GM12892 (cell line): Measurements from ENCODE around the gene TXNDC16.

Source experiments
- DNase-seq: peaks from one replicate; pipeline ENCODE4 v3.0.0; 2011; ENCODE audit not compliant: insufficient read length
- FAIRE-seq: peaks from 2 replicates; lab custom pipeline; 2011; peaks lifted over from hg19 to GRCh38; lab: Jason Lieb, UNC
- POLR2A ChIP-seq: IDR thresholded peaks from 2 replicates; pipeline ENCODE4 v1.6.1; 2011; ENCODE audit warnings: low read depth, low read length, control low read depth
- POLR2AphosphoS5 ChIP-seq: IDR thresholded peaks from 2 replicates; pipeline ENCODE4 v1.6.1; 2011; ENCODE audit warnings: low read depth, low read length, control low read depth
- TAF1 ChIP-seq: IDR thresholded peaks from 2 replicates; pipeline ENCODE4 v1.6.1; 2011; ENCODE audit warnings: low read depth, mild to moderate bottlenecking, control low read depth, low read length, borderline replicate concordance

The TXNDC16 gene

DNA sequence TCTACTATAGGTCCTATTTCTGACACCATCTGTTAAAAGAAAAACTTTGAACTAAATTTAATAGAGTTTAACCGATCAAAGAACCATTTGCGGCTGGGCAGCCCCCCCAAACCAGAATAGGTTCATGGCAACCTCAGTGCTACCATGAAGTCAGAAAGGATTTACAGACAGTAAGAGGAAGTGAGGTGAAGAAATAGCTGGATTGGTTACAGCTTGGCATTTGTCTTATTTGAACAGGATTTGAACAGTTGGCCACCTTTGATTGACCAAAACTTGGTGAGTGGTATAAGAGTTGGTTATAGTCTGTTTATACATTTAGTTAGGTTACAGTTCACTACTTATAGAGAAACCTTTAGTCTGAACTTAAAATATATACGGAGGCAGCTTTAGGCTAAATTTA is 88.9 kb downstream of the TXNDC16 start:
- FAIRE-seq (no peak), DNase-seq (no peak)
- TF ChIP-seq POLR2A, result no peak
- no peak for TF ChIP-seq TAF1
- no peak for TF ChIP-seq POLR2AphosphoS5

DNA sequence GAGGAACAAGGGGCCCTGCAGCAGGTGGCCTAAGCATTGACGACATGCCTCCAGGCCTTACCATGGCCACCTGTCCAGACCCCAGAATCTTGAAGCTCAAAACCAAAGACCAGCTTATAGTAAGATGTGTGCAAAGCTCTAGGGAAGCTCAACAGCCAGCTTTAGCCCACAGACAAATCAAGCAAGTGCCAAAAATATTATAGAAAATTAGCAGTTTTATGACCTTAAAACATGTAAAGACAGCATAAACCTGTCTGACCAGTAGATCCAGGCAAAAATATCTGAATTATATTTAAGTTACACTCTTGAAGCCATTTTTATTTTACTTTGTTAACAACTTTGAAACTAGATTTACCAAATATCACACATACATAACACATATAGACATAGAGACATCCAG is 90.6 kb downstream of the TXNDC16 start:
- DNase-seq, result no peak
- no peak for TF ChIP-seq TAF1
- no peak for TF ChIP-seq POLR2A
- no peak for TF ChIP-seq POLR2AphosphoS5
- FAIRE-seq, result no peak

DNA sequence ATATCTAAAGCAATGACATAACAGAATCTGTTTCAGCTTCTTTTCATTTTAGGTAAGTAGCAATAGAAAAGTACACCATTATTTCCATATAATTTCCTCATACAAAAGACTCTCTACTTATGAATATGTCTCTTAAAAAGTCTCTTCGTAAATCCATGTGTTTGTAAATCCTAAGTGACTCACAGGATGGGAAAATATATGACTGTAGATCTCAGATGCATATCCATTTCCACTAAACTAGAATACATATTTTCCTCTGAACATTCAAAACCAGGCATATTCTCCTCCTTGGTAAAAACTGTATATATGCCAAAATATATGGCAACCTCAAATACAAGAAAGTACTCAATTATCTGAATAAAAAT is 93.6 kb downstream of the TXNDC16 start:
- TF ChIP-seq POLR2AphosphoS5 (no peak), POLR2A (no peak), TAF1 (no peak)
- no peak for DNase-seq
- FAIRE-seq, result no peak

DNA sequence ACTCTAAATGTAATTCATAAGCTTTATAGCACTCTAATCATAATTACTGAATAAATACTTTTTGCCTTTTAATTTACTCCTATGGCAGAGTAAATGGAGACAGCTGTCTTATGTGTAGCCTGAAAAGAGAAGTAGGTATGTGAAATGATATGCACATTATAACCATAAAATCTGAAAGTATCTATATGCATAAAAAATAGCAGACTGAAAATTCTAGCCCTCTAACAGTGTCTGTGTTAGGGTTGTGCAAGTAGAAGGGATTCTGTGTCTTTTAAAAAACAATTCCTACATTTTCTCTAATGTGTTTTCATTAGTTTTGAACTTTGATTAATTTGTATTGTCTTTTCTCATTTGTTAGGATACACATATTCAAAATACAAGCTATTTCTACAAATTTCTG is 94.9 kb downstream of the TXNDC16 start:
- TF ChIP-seq POLR2AphosphoS5 (no peak), POLR2A (no peak), TAF1 (no peak)
- FAIRE-seq, result no peak
- no peak for DNase-seq

DNA sequence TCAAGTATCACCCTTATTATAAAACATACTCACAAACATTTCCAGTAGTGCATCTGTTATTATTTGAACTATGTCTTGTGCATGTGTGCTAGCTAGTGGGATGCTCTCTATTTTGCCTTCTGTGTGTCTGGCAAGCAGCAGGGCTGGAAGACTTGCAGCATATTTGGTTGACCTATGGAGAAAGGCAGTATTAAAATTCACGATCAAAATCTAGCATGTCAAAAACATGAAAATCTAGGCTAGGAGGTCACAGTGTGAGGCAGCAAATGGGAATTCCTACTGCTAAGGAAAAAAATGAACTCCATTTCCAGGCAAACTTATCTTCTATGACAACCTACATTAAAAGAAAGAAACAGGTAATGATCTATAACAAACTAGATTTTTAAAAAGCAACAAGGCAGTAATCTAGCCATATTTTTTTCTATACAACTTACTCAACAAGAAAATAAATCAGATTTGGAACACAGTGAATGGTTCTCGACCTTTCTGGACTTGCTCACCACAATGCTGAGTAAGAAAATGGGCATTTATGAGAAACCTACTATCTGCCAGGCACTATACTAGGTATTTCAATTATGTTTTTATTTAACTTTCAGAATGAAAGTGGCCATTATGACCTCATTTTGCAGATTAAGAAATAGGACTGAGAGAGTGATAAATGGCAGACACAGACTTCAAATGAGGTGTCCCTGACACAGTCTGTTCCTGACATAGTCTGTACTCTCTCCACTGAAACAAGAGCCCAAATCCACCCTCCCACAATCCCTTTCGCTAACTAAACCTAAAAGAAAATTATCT is 96.8 kb downstream of the TXNDC16 start:
- DNase-seq (no peak), FAIRE-seq (no peak)
- no peak for TF ChIP-seq POLR2A
- no peak for TF ChIP-seq TAF1
- TF ChIP-seq POLR2AphosphoS5, result no peak

DNA sequence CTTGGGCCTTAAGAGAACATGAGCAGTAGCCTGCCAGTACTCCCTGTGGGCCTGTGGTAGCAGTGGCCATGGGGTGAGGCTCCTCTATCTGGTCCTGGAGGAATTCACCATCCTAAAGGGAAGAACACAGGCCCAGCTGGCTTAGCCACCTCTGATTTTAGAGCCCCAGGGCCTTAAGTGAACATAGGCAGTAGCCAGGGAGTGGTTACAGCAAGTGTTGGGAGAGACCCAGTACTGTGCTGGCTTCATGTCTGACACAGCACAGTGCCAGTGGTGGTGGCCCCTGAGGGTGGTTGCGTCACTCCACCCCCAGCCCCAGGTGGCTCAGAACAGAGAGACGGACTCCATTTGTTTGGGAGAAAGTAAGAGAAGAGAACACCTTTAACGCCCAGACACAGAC is 105.1 kb downstream of the TXNDC16 start:
- FAIRE-seq, result no peak

DNA sequence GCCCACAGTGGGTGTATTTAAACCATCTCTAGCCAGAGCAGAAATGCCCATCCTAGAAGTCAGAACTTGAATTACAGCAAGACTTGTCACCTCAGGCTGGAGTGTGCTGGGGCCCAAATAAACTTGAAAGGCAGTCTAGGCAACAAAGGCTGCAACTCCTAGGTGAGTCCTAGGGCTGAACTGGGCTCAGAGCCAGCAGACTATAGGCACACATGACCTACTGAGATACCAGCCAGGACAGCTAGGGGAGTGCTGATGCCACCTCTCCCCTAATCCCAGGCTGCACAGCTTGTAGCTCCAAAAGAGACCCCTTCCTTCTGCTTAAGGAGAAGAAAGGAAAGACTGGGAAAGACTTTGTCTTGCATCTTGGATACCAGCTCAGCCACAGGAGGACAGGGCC is 106.0 kb downstream of the TXNDC16 start:
- DNase-seq (no peak), FAIRE-seq (no peak)

More for the DNA sequence above, 105.1 kb downstream of the TXNDC16 start:
- TF ChIP-seq POLR2AphosphoS5 (no peak), POLR2A (no peak), TAF1 (no peak)
- DNase-seq, result no peak

DNA sequence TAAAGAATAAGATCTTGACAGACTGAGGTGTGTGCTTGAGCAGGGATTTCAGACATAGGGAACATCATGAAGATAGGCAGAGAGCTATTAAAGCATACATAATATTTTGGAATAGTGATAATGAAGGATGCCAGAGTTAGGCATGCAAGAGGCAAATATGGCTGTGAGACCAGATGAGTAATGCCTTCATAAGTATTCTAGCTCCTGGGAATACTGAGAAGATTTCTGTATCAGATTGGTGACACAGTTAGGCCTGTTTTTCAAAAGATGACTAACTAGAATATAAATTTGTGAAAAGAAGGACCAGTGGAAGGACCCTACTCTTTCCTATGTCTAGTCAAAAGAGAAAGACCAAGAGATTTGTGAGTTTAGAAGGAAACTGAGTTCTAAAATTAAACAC is 108.8 kb downstream of the TXNDC16 start:
- FAIRE-seq (no peak), DNase-seq (no peak)
- no peak for TF ChIP-seq POLR2AphosphoS5
- TF ChIP-seq TAF1, result no peak
- no peak for TF ChIP-seq POLR2A

More for the DNA sequence above, 106.0 kb downstream of the TXNDC16 start:
- TF ChIP-seq POLR2AphosphoS5 (no peak), POLR2A (no peak), TAF1 (no peak)

DNA sequence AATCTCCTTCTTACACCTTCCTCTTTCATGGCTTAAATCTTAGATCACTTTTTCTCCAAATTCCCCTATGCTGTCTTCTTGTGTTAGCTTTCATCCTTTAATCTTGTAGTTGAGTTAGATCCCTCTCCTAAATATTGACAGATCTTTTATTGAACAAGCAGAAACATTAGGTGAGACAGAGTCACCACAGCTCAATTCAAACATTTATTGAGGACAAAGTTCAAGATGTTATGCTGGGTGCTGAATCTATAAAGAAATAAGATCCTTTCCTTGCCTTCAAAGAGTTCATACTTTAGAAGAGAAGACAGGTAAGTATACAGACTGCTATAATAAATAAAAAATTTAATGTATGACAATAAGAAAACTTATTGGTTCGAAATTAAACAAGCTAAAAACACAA is 109.7 kb downstream of the TXNDC16 start:
- TF ChIP-seq TAF1 (no peak), POLR2AphosphoS5 (no peak), POLR2A (no peak)
- no peak for FAIRE-seq
- DNase-seq, result no peak

DNA sequence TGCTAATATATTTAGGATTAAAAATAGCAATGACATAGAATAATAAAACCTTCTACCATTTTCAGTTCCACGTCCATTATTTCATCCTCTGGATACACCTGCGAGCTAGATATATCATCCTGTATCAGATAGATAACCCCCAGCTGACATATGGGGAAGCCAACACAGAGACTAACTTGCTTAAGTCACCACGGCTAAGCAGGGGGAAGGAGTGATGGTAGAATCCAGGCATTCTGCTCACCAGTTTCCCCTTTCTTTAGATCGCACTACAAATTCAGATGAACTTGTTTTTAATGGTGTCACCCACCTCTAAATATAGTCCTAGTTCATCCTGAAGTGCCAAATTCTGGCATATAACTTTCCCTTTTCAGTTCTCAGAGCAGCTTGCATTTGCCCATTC is 110.1 kb downstream of the TXNDC16 start:
- TF ChIP-seq POLR2AphosphoS5 (no peak), TAF1 (no peak), POLR2A (no peak)
- FAIRE-seq, result no peak
- no peak for DNase-seq

DNA sequence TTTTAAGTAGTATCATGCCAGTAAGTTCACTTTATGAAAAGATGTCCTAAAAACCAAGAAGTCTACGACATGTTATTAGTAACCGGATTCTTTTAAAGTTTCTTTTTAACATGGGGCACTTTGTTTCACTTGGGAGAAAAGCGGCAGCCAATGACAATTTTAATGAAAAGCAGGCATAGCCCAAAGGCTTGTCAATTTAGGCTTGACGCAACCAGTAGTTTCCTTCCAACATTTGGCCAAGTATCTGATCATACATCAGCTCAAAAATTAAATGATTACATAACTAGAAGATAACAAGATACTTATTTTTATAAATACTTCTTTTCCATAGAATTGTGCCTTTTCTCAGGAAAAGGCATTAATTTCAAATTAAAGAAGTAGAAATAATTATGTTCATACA is 112.8 kb downstream of the TXNDC16 start:
- DNase-seq (no peak), FAIRE-seq (no peak)
- TF ChIP-seq POLR2A, result no peak
- TF ChIP-seq POLR2AphosphoS5, result no peak
- no peak for TF ChIP-seq TAF1

DNA sequence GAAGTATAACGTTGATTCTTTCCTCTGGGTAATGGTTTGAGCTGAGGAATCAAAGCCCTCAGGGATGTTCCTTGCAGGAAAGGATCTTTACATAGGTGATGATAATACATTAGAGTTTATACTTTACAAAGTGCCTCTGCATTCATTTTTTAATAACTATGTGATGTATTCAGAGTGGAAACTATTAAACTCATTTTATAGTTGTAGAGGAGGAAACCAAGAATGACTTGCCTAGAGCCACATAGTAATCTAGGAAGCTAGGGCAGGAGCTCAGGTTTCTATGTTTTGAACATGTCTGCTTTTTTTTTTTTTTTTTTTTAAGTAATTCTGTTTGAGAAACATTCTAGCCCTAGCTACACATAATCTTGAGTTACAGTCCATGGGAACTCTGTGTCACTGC is 117.3 kb downstream of the TXNDC16 start:
- TF ChIP-seq TAF1 (no peak), POLR2AphosphoS5 (no peak), POLR2A (no peak)
- DNase-seq (no peak), FAIRE-seq (no peak)

DNA sequence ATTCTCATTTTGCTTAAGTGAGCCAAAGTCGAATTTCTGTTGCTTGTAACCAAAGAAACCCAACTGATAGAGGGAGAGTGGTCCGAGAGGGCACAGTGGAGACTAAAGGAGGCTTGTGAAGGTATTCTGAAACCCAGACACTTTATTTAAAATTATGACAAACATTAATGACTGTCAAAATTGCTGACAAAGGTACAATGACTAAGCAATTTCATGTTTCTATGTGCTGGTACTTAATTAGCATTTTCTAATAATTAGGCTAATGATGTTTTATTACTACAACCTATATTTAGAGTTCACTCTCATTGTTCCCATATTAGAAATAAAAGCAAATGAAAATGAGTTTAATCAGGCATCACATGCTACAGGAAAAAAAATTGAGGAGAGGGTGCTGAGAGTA is 121.8 kb downstream of the TXNDC16 start:
- DNase-seq, result no peak
- TF ChIP-seq POLR2A, result no peak
- no peak for FAIRE-seq
